Keratinocyte (primary cell): ENCODE measurements around the gene SRPK2. TPM values are rescaled to one million over a fixed set of nuclear protein-coding genes. Genes with fewer than 3 reads are reported as not detected.

ENCODE experiments used
- DNase-seq: peaks from one replicate; pipeline ENCODE4 v3.0.0-alpha.2; 2011; ENCODE audit warnings: low read depth, missing footprints, low spot score
- FAIRE-seq: peaks from 2 replicates; lab custom pipeline; 2011; peaks lifted over from hg19 to GRCh38; lab: Jason Lieb, UNC
- H2AFZ ChIP-seq: 2 replicates; pipeline ENCODE4 v1.6.0; 2012; ENCODE audit warnings: low read length, control low read depth, inconsistent platforms; ENCODE audit not compliant: control insufficient read depth
- H3K27ac ChIP-seq: 2 replicates; pipeline ENCODE4 v1.5.1; 2011; ENCODE audit warnings: low read length; ENCODE audit not compliant: control insufficient read depth, insufficient read depth
- H3K27me3 ChIP-seq: 3 replicates; pipeline ENCODE4 v1.6.0; 2011; ENCODE audit warnings: low read length; ENCODE audit not compliant: control insufficient read depth, insufficient read depth; ENCODE audit errors: extremely low read depth
- H3K36me3 ChIP-seq, 2 experiments: 2 replicates in 1 of 2; 3 replicates in 1 of 2; pipeline ENCODE4 v1.5.1; 2011; ENCODE audit warnings: low read length in 2 of 2, mild to moderate bottlenecking in 1 of 2; ENCODE audit not compliant: control insufficient read depth in 2 of 2, insufficient read depth in 2 of 2; ENCODE audit errors: extremely low read depth in 1 of 2
- H3K4me1 ChIP-seq: 3 replicates; pipeline ENCODE4 v1.5.1; 2011; ENCODE audit warnings: low read length; ENCODE audit not compliant: control insufficient read depth, insufficient read depth; ENCODE audit errors: extremely low read depth
- H3K4me2 ChIP-seq: 3 replicates; pipeline ENCODE4 v1.6.0; 2011; ENCODE audit warnings: low read depth, low read length; ENCODE audit not compliant: control insufficient read depth, insufficient read depth; ENCODE audit errors: extremely low read depth
- H3K4me3 ChIP-seq, 3 experiments: fragments of 200-600 bp in 1 of 3; sonication (generic) in 1 of 3; 2 replicates in 2 of 3; 3 replicates in 1 of 3; pipeline ENCODE4 v1.5.1; 2011 to 2016; ENCODE audit warnings: low read length in 3 of 3, mild to moderate bottlenecking in 3 of 3, control low read depth in 2 of 3, inconsistent platforms in 1 of 3, low read depth in 1 of 3, mixed read lengths in 1 of 3, mixed run types in 1 of 3, moderate library complexity in 1 of 3; ENCODE audit not compliant: control insufficient read depth in 2 of 3, insufficient read depth in 2 of 3; ENCODE audit errors: extremely low read depth in 1 of 3
- H3K79me2 ChIP-seq: 2 replicates; pipeline ENCODE4 v1.6.0; 2012; ENCODE audit warnings: low read length; ENCODE audit not compliant: control insufficient read depth, insufficient read depth
- H3K9ac ChIP-seq: 3 replicates; pipeline ENCODE4 v1.6.0; 2011; ENCODE audit warnings: low read length; ENCODE audit not compliant: control insufficient read depth, insufficient read depth; ENCODE audit errors: extremely low read depth
- H3K9me1 ChIP-seq: 3 replicates; pipeline ENCODE4 v1.6.0; 2011; ENCODE audit warnings: low read length; ENCODE audit not compliant: control insufficient read depth, insufficient read depth; ENCODE audit errors: extremely low read depth
- H3K9me3 ChIP-seq: 2 replicates; pipeline ENCODE4 v1.5.1; 2012; ENCODE audit warnings: low read depth, low read length; ENCODE audit not compliant: control insufficient read depth
- H4K20me1 ChIP-seq: 3 replicates; pipeline ENCODE4 v1.6.0; 2011; ENCODE audit warnings: low read length; ENCODE audit not compliant: control insufficient read depth, insufficient read depth; ENCODE audit errors: extremely low read depth
- CTCF ChIP-seq, 3 experiments: IDR thresholded peaks in 1 of 3; conservative IDR thresholded peaks in 1 of 3; optimal IDR thresholded peaks in 1 of 3; 2 replicates in 2 of 3; 3 replicates in 1 of 3; pipeline versions ENCODE3 to v1.5.1; 2011; ENCODE audit warnings: low read length in 3 of 3, mild to moderate bottlenecking in 3 of 3, moderate library complexity in 2 of 3, control low read depth in 1 of 3, inconsistent platforms in 1 of 3; ENCODE audit not compliant: insufficient read depth in 2 of 3; ENCODE audit errors: extremely low read depth in 1 of 3
- EZH2 ChIP-seq: IDR thresholded peaks from one replicate; pipeline ENCODE4 v1.6.1; 2012; ENCODE audit warnings: inconsistent platforms, mild to moderate bottlenecking, low read length, moderate library complexity
- dilution Hi-C: fragments of 300-500 bp; cut with MboI; formaldehyde crosslinking; loops from one replicate; pipeline ENCODE4 v1.7.0; 2020; ENCODE audit warnings: low sequenced_read_pairs; ENCODE audit not compliant: extremely low pct_ligation_motif_present
- polyA plus RNA-seq, 5 experiments: library from polyadenylated mRNA; depleted of rRNA in 3 of 5; stranded (reverse) in 3 of 5; stranded (forward) in 1 of 5; unstranded in 1 of 5; fragments of >200 nt; gene quantifications; 1 replicate in 1 of 5; 2 replicates in 3 of 5; 3 replicates in 1 of 5; pipeline versions ENCODE4 v1.2.1 to v1.2.3, GENCODE V29; 2011 to 2012; ENCODE audit warnings: missing spikeins in 2 of 5, low read depth in 1 of 5, low replicate concordance in 1 of 5

SRPK2 gene
- polyA plus RNA-seq, 1 donor (not counting 4 experiments of a cell fraction or from before 2014, with no cell fraction given), result 40.2 TPM

GRCh38 chr7:105098863-105099515, 289.7 kb downstream of the SRPK2 start:
- Histone ChIP-seq H3K9me1 (no peaks in the 10 kb centered on the region), H3K36me3 (no peaks in the 10 kb centered on the region), H3K9me3 (no peaks in the 10 kb centered on the region), H3K27ac (no peak overlapping the region), H3K4me1 (no peaks in the 10 kb centered on the region), H3K79me2 (peaks cover 2% of the 10 kb centered on the region), H3K4me3 (no peak overlapping the region), H3K4me2 (no peak overlapping the region), H3K9ac (no peak overlapping the region), H3K27me3 (no peaks in the 10 kb centered on the region), H4K20me1 (no peaks in the 10 kb centered on the region), H2AFZ (no peak overlapping the region)
- TF ChIP-seq EZH2, result no peak
- no peak for TF ChIP-seq CTCF (optimal IDR thresholded peaks at IDR 0.05 in 1 of 3, IDR thresholded peaks at IDR 0.05 in 1 of 3, conservative IDR thresholded peaks at IDR 0.05 in 1 of 3; ENCODE audit: extremely low read depth in 1 of 3, insufficient read depth in 2 of 3, low read length in 3 of 3)
- DNase-seq (no peak), FAIRE-seq (no peak)
- dilution Hi-C loops, result no loop called here

GRCh38 chr7:105097619-105098018, 291.1 kb downstream of the SRPK2 start:
- no peaks in the 10 kb centered on the region for H4K20me1 ChIP-seq
- dilution Hi-C loops, result no loop called here
- H3K79me2 ChIP-seq, result peaks cover 2% of the 10 kb centered on the region
- no peaks in the 10 kb centered on the region for H3K9me1 ChIP-seq
- H3K36me3 ChIP-seq, result no peaks in the 10 kb centered on the region
- no peak for TF ChIP-seq EZH2
- TF ChIP-seq CTCF (optimal IDR thresholded peaks at IDR 0.05 in 1 of 3, IDR thresholded peaks at IDR 0.05 in 1 of 3, conservative IDR thresholded peaks at IDR 0.05 in 1 of 3; ENCODE audit: extremely low read depth in 1 of 3, insufficient read depth in 2 of 3, low read length in 3 of 3), result no peak
- no peaks in the 10 kb centered on the region for H3K4me1 ChIP-seq
- no peaks in the 10 kb centered on the region for H3K9me3 ChIP-seq
- no peak overlapping the region for H3K27ac ChIP-seq
- H3K4me3 ChIP-seq, result no peak overlapping the region
- no peak for FAIRE-seq
- no peak for DNase-seq
- no peak overlapping the region for H3K9ac ChIP-seq
- no peaks in the 10 kb centered on the region for H3K27me3 ChIP-seq
- H3K4me2 ChIP-seq, result no peak overlapping the region
- H2AFZ ChIP-seq, result no peak overlapping the region
